GM23248 (cell line): ENCODE measurements around the gene GRIN2C. TPM values are rescaled to one million over a fixed set of nuclear protein-coding genes. Genes with fewer than 3 reads are reported as not detected.

ENCODE experiments used
- DNase-seq: peaks from one replicate; pipeline ENCODE4 v3.0.0-alpha.2; 2015
- H2AFZ ChIP-seq: fragments of 200-600 bp; sonication (generic); 2 replicates; pipeline ENCODE4 v1.6.1; 2016; ENCODE audit warnings: antibody characterized with exemption
- H3F3A ChIP-seq: fragments of 200-600 bp; sonication (generic); 2 replicates; pipeline ENCODE4 v1.6.1; 2016; ENCODE audit warnings: mild to moderate bottlenecking, antibody characterized with exemption, mixed run types; ENCODE audit not compliant: insufficient read depth
- H3K27ac ChIP-seq: fragments of 200-600 bp; sonication (generic); 2 replicates; pipeline ENCODE4 v1.5.1; 2016; ENCODE audit warnings: mild to moderate bottlenecking
- H3K27me3 ChIP-seq: fragments of 200-600 bp; sonication (generic); replicated peaks from 2 replicates; pipeline ENCODE4 v1.6.1; 2016; ENCODE audit warnings: mild to moderate bottlenecking; ENCODE audit not compliant: insufficient read depth
- H3K36me3 ChIP-seq: fragments of 200-600 bp; sonication (generic); 2 replicates; pipeline ENCODE4 v1.6.1; 2016; ENCODE audit warnings: low read depth, mild to moderate bottlenecking
- H3K4me1 ChIP-seq: fragments of 200-600 bp; sonication (generic); 2 replicates; pipeline ENCODE4 v1.6.1; 2016; ENCODE audit warnings: mild to moderate bottlenecking; ENCODE audit not compliant: insufficient read depth
- H3K4me2 ChIP-seq: fragments of 200-600 bp; sonication (generic); one replicate; pipeline ENCODE4 v1.6.1; 2016; ENCODE audit warnings: mild to moderate bottlenecking; ENCODE audit not compliant: unreplicated experiment
- H3K4me3 ChIP-seq: fragments of 200-600 bp; sonication (generic); 2 replicates; pipeline ENCODE4 v1.5.1; 2016; ENCODE audit warnings: mild to moderate bottlenecking
- H3K79me2 ChIP-seq: fragments of 200-600 bp; sonication (generic); 2 replicates; pipeline ENCODE4 v1.6.1; 2016; ENCODE audit warnings: mild to moderate bottlenecking; ENCODE audit not compliant: insufficient read depth
- H3K9ac ChIP-seq: fragments of 200-600 bp; sonication (generic); 2 replicates; pipeline ENCODE4 v1.6.1; 2016; ENCODE audit warnings: mild to moderate bottlenecking
- H3K9me2 ChIP-seq: fragments of 200-600 bp; sonication (generic); 2 replicates; pipeline ENCODE4 v1.6.1; 2016; ENCODE audit warnings: mixed run types, mild to moderate bottlenecking, moderate library complexity; ENCODE audit not compliant: insufficient read depth
- H3K9me3 ChIP-seq: fragments of 200-600 bp; sonication (generic); one replicate; pipeline ENCODE4 v1.6.1; 2017; ENCODE audit warnings: low read depth
- H4K20me1 ChIP-seq: fragments of 200-600 bp; sonication (generic); 2 replicates; pipeline ENCODE4 v1.6.0; 2016; ENCODE audit not compliant: insufficient read depth
- EZH2 ChIP-seq: fragments of 200-600 bp; sonication (generic); IDR thresholded peaks from 2 replicates; pipeline ENCODE4 v1.6.1; 2018; ENCODE audit warnings: antibody characterized with exemption, mild to moderate bottlenecking; ENCODE audit not compliant: insufficient read depth, poor library complexity, severe bottlenecking
- EZH2phosphoT487 ChIP-seq: fragments of 200-600 bp; sonication (generic); IDR thresholded peaks from 2 replicates; pipeline ENCODE4 v1.6.1; 2018; ENCODE audit warnings: antibody characterized with exemption, moderate library complexity, mild to moderate bottlenecking, low read depth; ENCODE audit not compliant: insufficient read depth
- WGBS, 2 experiments: methylation state at CpG; one replicate each; pipeline ENCODE4 v1.1.6; 2015 to 2017; ENCODE audit warnings: low lambda C conversion rate in 2 of 2, low coverage in 1 of 2; ENCODE audit errors: missing lambda C conversion rate in 2 of 2; 5-methylcytosine and 5-hydroxymethylcytosine counted together
- in situ Hi-C: fragments of 300-500 bp; cut with MboI; formaldehyde crosslinking; loops from 2 replicates; pipeline ENCODE4 v1.15.0; 2020
- polyA plus RNA-seq: library from polyadenylated mRNA; unstranded; fragments of >200 nt; fragmentation: Nextera tagmentation; extraction: Ambion mirVana; gene quantifications from 2 replicates; pipeline ENCODE4 v1.2.1, GENCODE V29; 2016
- total RNA-seq: library from RNA; depleted of rRNA; stranded (reverse); fragments of >200 nt; shearing (Covaris generic); gene quantifications from 2 replicates; pipeline ENCODE4 v1.2.3, GENCODE V29; 2014

The GRIN2C gene
- total and polyA plus RNA-seq, 2 experiments from 2014 or later, result not detected

GRCh38 chr17:74857191-74857590, 2.5 kb downstream of the GRIN2C start:
- H3K9ac ChIP-seq, result no peak overlapping the region
- 56 to 64% methylated on average over 4 of the region's 4 CpGs for whole genome bisulfite sequencing, 2 experiments
- H4K20me1 ChIP-seq, result no peaks in the 10 kb centered on the region
- H3F3A ChIP-seq, result no peaks in the 10 kb centered on the region
- no peak overlapping the region for H2AFZ ChIP-seq
- TF ChIP-seq EZH2 (no peak), EZH2phosphoT487 (no peak)
- no peaks in the 10 kb centered on the region for H3K79me2 ChIP-seq
- no peaks in the 10 kb centered on the region for H3K36me3 ChIP-seq
- no peak for DNase-seq
- in situ Hi-C loops, result no loop called here
- peaks cover 85% of the 10 kb centered on the region for H3K27me3 ChIP-seq
- H3K9me3 ChIP-seq, result no peaks in the 10 kb centered on the region
- H3K4me2 ChIP-seq, result no peak overlapping the region
- no peaks in the 10 kb centered on the region for H3K4me1 ChIP-seq
- no peak overlapping the region for H3K4me3 ChIP-seq
- no peaks in the 10 kb centered on the region for H3K9me2 ChIP-seq
- H3K27ac ChIP-seq, result no peak overlapping the region

- no peaks in the 10 kb centered on the region for H3K9me2 ChIP-seq
- no peak for TF ChIP-seq EZH2phosphoT487
- TF ChIP-seq EZH2, result no peak
- no peaks in the 10 kb centered on the region for H3K79me2 ChIP-seq
- H4K20me1 ChIP-seq, result no peaks in the 10 kb centered on the region
- no peak overlapping the region for H3K27ac ChIP-seq
- peaks cover 90% of the 10 kb centered on the region for H3K27me3 ChIP-seq
- DNase-seq, result no peak
- no peak overlapping the region for H3K9ac ChIP-seq
- H3K4me3 ChIP-seq, result no peak overlapping the region
- no peaks in the 10 kb centered on the region for H3K36me3 ChIP-seq
- in situ Hi-C loops, result no loop called here
- no peak overlapping the region for H3K4me2 ChIP-seq
- WGBS, 2 experiments, result 49 to 55% methylated on average over 7 of the region's 7 CpGs
- H3K4me1 ChIP-seq, result no peaks in the 10 kb centered on the region
- no peaks in the 10 kb centered on the region for H3F3A ChIP-seq
- no peak overlapping the region for H2AFZ ChIP-seq
- no peaks in the 10 kb centered on the region for H3K9me3 ChIP-seq
These were observed 3.6 kb downstream of the GRIN2C start for GRCh38 chr17:74856112-74856511.

GRCh38 chr17:74855323-74855722, 4.4 kb downstream of the GRIN2C start:
- Histone ChIP-seq H4K20me1 (no peaks in the 10 kb centered on the region), H3K4me2 (no peak overlapping the region), H3K79me2 (no peaks in the 10 kb centered on the region), H3K4me1 (no peaks in the 10 kb centered on the region), H3K9ac (no peak overlapping the region), H3K27ac (no peak overlapping the region), H3K4me3 (no peak overlapping the region), H3K27me3 (peaks cover 87% of the 10 kb centered on the region), H3K9me2 (no peaks in the 10 kb centered on the region), H3F3A (no peaks in the 10 kb centered on the region), H2AFZ (no peak overlapping the region), H3K36me3 (no peaks in the 10 kb centered on the region), H3K9me3 (no peaks in the 10 kb centered on the region)
- TF ChIP-seq EZH2 (no peak), EZH2phosphoT487 (no peak)
- in situ Hi-C loops, result no loop called here
- WGBS, 2 experiments, result 49 to 60% methylated on average over 4 of the region's 4 CpGs
- no peak for DNase-seq

- H3K4me1 ChIP-seq, result no peaks in the 10 kb centered on the region
- no peak for DNase-seq
- H3K4me3 ChIP-seq, result no peak overlapping the region
- no peaks in the 10 kb centered on the region for H3K9me2 ChIP-seq
- in situ Hi-C loops, result no loop called here
- H4K20me1 ChIP-seq, result no peaks in the 10 kb centered on the region
- no peak overlapping the region for H3K9ac ChIP-seq
- H3F3A ChIP-seq, result no peaks in the 10 kb centered on the region
- no peaks in the 10 kb centered on the region for H3K36me3 ChIP-seq
- 46 to 48% methylated on average over 16 to 17 of the region's 17 CpGs for WGBS, 2 experiments
- H3K9me3 ChIP-seq, result no peaks in the 10 kb centered on the region
- no peak overlapping the region for H2AFZ ChIP-seq
- no peaks in the 10 kb centered on the region for H3K79me2 ChIP-seq
- no peak overlapping the region for H3K27ac ChIP-seq
- TF ChIP-seq EZH2phosphoT487, result no peak
- TF ChIP-seq EZH2, result no peak
- H3K27me3 ChIP-seq, result peaks cover 82% of the 10 kb centered on the region
- no peak overlapping the region for H3K4me2 ChIP-seq
These were observed 4.9 kb downstream of the GRIN2C start for GRCh38 chr17:74854792-74855191.

- no peaks in the 10 kb centered on the region for H3K9me3 ChIP-seq
- in situ Hi-C loops, result no loop called here
- H3F3A ChIP-seq, result no peaks in the 10 kb centered on the region
- no peaks in the 10 kb centered on the region for H3K79me2 ChIP-seq
- H3K27me3 ChIP-seq, result peaks cover 72% of the 10 kb centered on the region
- H2AFZ ChIP-seq, result no peak overlapping the region
- DNase-seq, result no peak
- 63 to 70% methylated on average over 8 of the region's 8 CpGs for WGBS, 2 experiments
- H3K4me1 ChIP-seq, result no peaks in the 10 kb centered on the region
- no peak overlapping the region for H3K9ac ChIP-seq
- TF ChIP-seq EZH2phosphoT487 (no peak), EZH2 (no peak)
- no peaks in the 10 kb centered on the region for H3K36me3 ChIP-seq
- H4K20me1 ChIP-seq, result no peaks in the 10 kb centered on the region
- no peak overlapping the region for H3K4me2 ChIP-seq
- no peak overlapping the region for H3K4me3 ChIP-seq
- no peak overlapping the region for H3K27ac ChIP-seq
- H3K9me2 ChIP-seq, result no peaks in the 10 kb centered on the region
These were observed 6.0 kb downstream of the GRIN2C start for GRCh38 chr17:74853669-74854068.
